K562 (cell line): Measurements from ENCODE around the gene AP1G2. TPM values are rescaled to one million over a fixed set of nuclear protein-coding genes. Genes with fewer than 3 reads are reported as not detected.

Experiments
- ATAC-seq: fragments of 200-7000 bp; cut with Tn5 transposase; 3 replicates; pipeline ENCODE4 v1.9.1; 2020; ENCODE audit warnings: moderate library complexity
- BruUV-seq: library from RNA; stranded (reverse); fragments of 400-500 nt; replicated peaks from 2 replicates; lab custom pipeline; 2021; lab: Mats Ljungman, UMichigan
- CTCF ChIA-PET: fragments of 300-600 bp; formaldehyde crosslinking; extraction: SDS; loops from one replicate; lab custom pipeline; 2021; ENCODE audit warnings: low intra/inter-chr PET ratio; lab: Yijun Ruan, JAX
- POLR2A ChIA-PET: fragments of 300-600, 350-650 bp; sonication (Branson Sonifier 250); formaldehyde crosslinking; extraction: SDS; loops from one replicate; lab custom pipeline; 2021; ENCODE audit warnings: antibody characterized with exemption, inconsistent platforms; lab: Yijun Ruan, JAX
- DNase-seq, 4 experiments: peaks; one replicate each; pipeline versions ENCODE4 v3.0.0 to v3.0.0-alpha.2; 2011 to 2018; ENCODE audit warnings: low spot score in 3 of 4, mixed read lengths in 3 of 4; ENCODE audit errors: extremely low read depth in 1 of 4
- FAIRE-seq: peaks from 2 replicates; lab custom pipeline; 2011; peaks lifted over from hg19 to GRCh38; lab: Jason Lieb, UNC
- H2AFZ ChIP-seq: 2 replicates; pipeline ENCODE4 v1.6.0; 2011; ENCODE audit warnings: low read depth, low read length, control low read depth, inconsistent platforms
- H3K27ac ChIP-seq: fragments of 200-600 bp; 3 replicates; pipeline ENCODE4 v1.8.0; 2011; ENCODE audit warnings: low read depth, mild to moderate bottlenecking, control low read depth, inconsistent platforms, low read length, moderate library complexity, mixed read lengths; ENCODE audit errors: extremely low read depth
- H3K27me3 ChIP-seq, 2 experiments: fragments of 300-600 bp in 1 of 2; 2 replicates in 1 of 2; 3 replicates in 1 of 2; pipeline versions ENCODE4 v1.6.0 to v1.8.0; 2011; ENCODE audit warnings: inconsistent platforms in 2 of 2, low read length in 2 of 2, mild to moderate bottlenecking in 1 of 2, mixed read lengths in 1 of 2, moderate library complexity in 1 of 2; ENCODE audit not compliant: control insufficient read depth in 2 of 2, insufficient read depth in 2 of 2
- H3K36me3 ChIP-seq: fragments of 300-600 bp; 3 replicates; pipeline ENCODE4 v1.8.0; 2011; ENCODE audit warnings: mild to moderate bottlenecking, low read length, inconsistent platforms; ENCODE audit not compliant: control insufficient read depth, insufficient read depth
- H3K4me1 ChIP-seq, 2 experiments: fragments of 200-600 bp in 1 of 2; replicated peaks in 1 of 2; 2 replicates in 1 of 2; 3 replicates in 1 of 2; pipeline versions ENCODE4 v1.5.1 to v1.8.0; 2011; ENCODE audit warnings: inconsistent platforms in 2 of 2, low read length in 2 of 2, mild to moderate bottlenecking in 1 of 2, mixed read lengths in 1 of 2, moderate library complexity in 1 of 2; ENCODE audit not compliant: control insufficient read depth in 2 of 2, insufficient read depth in 2 of 2
- H3K4me2 ChIP-seq: 2 replicates; pipeline ENCODE4 v1.6.1; 2011; ENCODE audit warnings: low read length, control low read depth, inconsistent platforms, mixed read lengths; ENCODE audit not compliant: insufficient read depth
- H3K4me3 ChIP-seq: fragments of 200-600 bp; sonication (generic), shearing (Covaris generic); 2 replicates; pipeline ENCODE4 v1.5.1; 2016; ENCODE audit warnings: control low read depth, inconsistent platforms
- H3K79me2 ChIP-seq: fragments of 200-600 bp; 3 replicates; pipeline ENCODE4 v1.8.0; 2011; ENCODE audit warnings: low read length, inconsistent platforms; ENCODE audit not compliant: control insufficient read depth, insufficient read depth
- H3K9ac ChIP-seq, 2 experiments: 2 replicates each; pipeline versions ENCODE4 v1.6.0 to v1.6.1; 2011; ENCODE audit warnings: low read depth in 2 of 2, low read length in 2 of 2, control low read depth in 1 of 2, inconsistent platforms in 1 of 2, mild to moderate bottlenecking in 1 of 2, mixed read lengths in 1 of 2; ENCODE audit not compliant: insufficient read depth in 1 of 2
- H3K9me1 ChIP-seq: one replicate; pipeline ENCODE4 v1.6.0; 2011; ENCODE audit warnings: inconsistent platforms, mild to moderate bottlenecking, low read length, moderate library complexity; ENCODE audit not compliant: control insufficient read depth, insufficient read depth
- H3K9me3 ChIP-seq: replicated peaks from 2 replicates; pipeline ENCODE4 v1.5.1; 2011; ENCODE audit warnings: low read depth, low read length, inconsistent platforms; ENCODE audit not compliant: control insufficient read depth, insufficient read depth
- H4K20me1 ChIP-seq: replicated peaks from 2 replicates; pipeline ENCODE4 v1.6.1; 2011; ENCODE audit warnings: low read length, inconsistent platforms, mixed read lengths; ENCODE audit not compliant: control insufficient read depth, insufficient read depth
- ATF2 ChIP-seq: sonication (generic); formaldehyde crosslinking; IDR thresholded peaks from 2 replicates; pipeline ENCODE4 v1.8.1; 2022; ENCODE audit warnings: missing genetic modification reagents
- EHMT2 ChIP-seq: fragments of 450-650 bp; IDR thresholded peaks from 2 replicates; pipeline ENCODE4 v1.6.1; 2018; ENCODE audit warnings: antibody characterized with exemption
- HDGF ChIP-seq: fragments of 450-650 bp; IDR thresholded peaks from 2 replicates; pipeline ENCODE4 v1.6.1; 2016
- PCBP1 ChIP-seq: fragments of 200-400 bp; formaldehyde crosslinking; IDR thresholded peaks from 2 replicates; pipeline ENCODE4 v1.6.1; 2018; ENCODE audit warnings: mild to moderate bottlenecking, low read depth, low read length; ENCODE audit not compliant: poor library complexity, severe bottlenecking
- PHF20 ChIP-seq: fragments of 450-650 bp; IDR thresholded peaks from 2 replicates; pipeline ENCODE4 v1.6.1; 2018; ENCODE audit not compliant: partially characterized antibody
- SMARCA4 ChIP-seq: fragments of 450-650 bp; IDR thresholded peaks from 2 replicates; pipeline ENCODE4 v1.6.1; 2016
- SNIP1 ChIP-seq: fragments of 450-650 bp; IDR thresholded peaks from 2 replicates; pipeline ENCODE4 v1.7.1; 2017; ENCODE audit warnings: low read depth, mild to moderate bottlenecking
- SREBF2 ChIP-seq: sonication (generic); formaldehyde crosslinking; IDR thresholded peaks from 2 replicates; pipeline ENCODE4 v1.4.0; 2020; ENCODE audit warnings: mild to moderate bottlenecking, missing genetic modification reagents
- TBP ChIP-seq: optimal IDR thresholded peaks from 2 replicates; pipeline ENCODE3; 2011; ENCODE audit warnings: low read depth, low read length, improper control_type of control experiment
- ZNF217 ChIP-seq: sonication (generic); formaldehyde crosslinking; IDR thresholded peaks from 2 replicates; pipeline ENCODE4 v1.8.0; 2022; ENCODE audit warnings: mild to moderate bottlenecking, missing genetic modification reagents
- ZNF586 ChIP-seq: fragments of 450-650 bp; formaldehyde crosslinking; conservative IDR thresholded peaks from 2 replicates; pipeline ENCODE4 v1.4.0; 2020; ENCODE audit warnings: mild to moderate bottlenecking, moderate library complexity
- ZNF655 ChIP-seq: fragments of 250-450 bp; sonication (Bioruptor Pico); IDR thresholded peaks from 2 replicates; pipeline ENCODE4 v1.5.0; 2021
- WGBS: fragments of 100-300 bp; shearing (Covaris generic); methylation state at CpG from one replicate; pipeline ENCODE4 v1.1.6; 2016; ENCODE audit warnings: low coverage, mixed read lengths; ENCODE audit not compliant: insufficient coverage; ENCODE audit errors: missing lambda C conversion rate; 5-methylcytosine and 5-hydroxymethylcytosine counted together
- in situ Hi-C: fragments of 300-500 bp; cut with MboI; formaldehyde crosslinking; loops from 4 replicates; pipeline ENCODE4 v1.15.0; 2018; ENCODE audit warnings: inconsistent platforms, mixed read lengths
- intact Hi-C: fragments of 100-400 bp; cut with micrococcal nuclease; formaldehyde crosslinking; loops from 2 replicates; pipeline ENCODE4 v1.14.2; 2022
- polyA plus RNA-seq, 8 experiments: library from polyadenylated mRNA; depleted of rRNA in 4 of 8; stranded (reverse) in 5 of 8; unstranded in 3 of 8; fragments of >200 nt; fragmentation: Nextera tagmentation in 2 of 8; fragmentation: Illumina TruSeq in 1 of 8; extraction: Ambion mirVana in 2 of 8; extraction: Trizol in 1 of 8; gene quantifications; 2 replicates each; pipeline versions ENCODE4 v1.2.1 to v1.2.3, GENCODE V29; 2011 to 2014; ENCODE audit warnings: inconsistent platforms in 1 of 8, missing spikeins in 1 of 8
- total RNA-seq, 7 experiments: library from RNA; depleted of rRNA in 6 of 7; stranded (reverse); fragments of >200 nt in 6 of 7; fragmentation: Illumina TruSeq in 2 of 7; extraction: Trizol in 2 of 7; gene quantifications; 2 replicates each; pipeline versions ENCODE4 v1.2.1 to v1.2.3, GENCODE V29; 2011 to 2021; ENCODE audit warnings: low replicate concordance in 1 of 7

Gene AP1G2
- total and polyA plus RNA-seq, 9 of the 15 experiments (the other 6 are each of a cell fraction or from before 2014, with no cell fraction given) = 19.1 to 83.5 (median 33.3) TPM

- no peak for DNase-seq
- H3K79me2 ChIP-seq = no peaks in the 10 kb centered on the region
- FAIRE-seq = no peak
- no peak for TF ChIP-seq EHMT2
- no peak for TF ChIP-seq SNIP1
- TF ChIP-seq PCBP1 = peak; percentile 44
- ChIA-PET POLR2A (interaction anchor here (0.7 kb wide), 1 partner anchor 511 kb away, joined by 3 read pairs; no protein-coding TSS in a partner anchor), CTCF (no interaction called here)
- no peaks in the 10 kb centered on the region for H3K36me3 ChIP-seq
- no peak overlapping the region for H3K9ac ChIP-seq
- H2AFZ ChIP-seq = no peak overlapping the region
- no TSS peak for BruUV-seq
- no peaks in the 10 kb centered on the region for H4K20me1 ChIP-seq
- no peak overlapping the region for H3K4me2 ChIP-seq
- H3K9me3 ChIP-seq = no peaks in the 10 kb centered on the region
- no peak for ATAC-seq
- no peaks in the 10 kb centered on the region for H3K27me3 ChIP-seq
- WGBS = 27% methylated on average over 9 of the region's 24 CpGs
- H3K27ac ChIP-seq = no peak overlapping the region
- intact Hi-C loops = loop anchor here (10.0 kb wide), 1 partner anchor 134 kb away; no protein-coding TSS in a partner anchor
- in situ Hi-C loops = no loop called here
- no peaks in the 10 kb centered on the region for H3K9me1 ChIP-seq
- H3K4me3 ChIP-seq = no peak overlapping the region
- peaks cover 0 to 7% of the 10 kb centered on the region in 2 experiments; a peak in 3 of 5 replicates for H3K4me1 ChIP-seq
Observed at GRCh38 chr14:23580152-23580926, 12.7 kb upstream of the AP1G2 start.

GRCh38 chr14:23579739-23580138 lies 12.1 kb upstream of the AP1G2 start:
- Histone ChIP-seq H3K4me2 (no peak overlapping the region), H3K27me3 (no peaks in the 10 kb centered on the region), H3K9me1 (no peaks in the 10 kb centered on the region), H3K9me3 (no peaks in the 10 kb centered on the region), H3K9ac (no peak overlapping the region), H3K4me3 (no peak overlapping the region), H3K36me3 (no peaks in the 10 kb centered on the region), H3K27ac (no peak overlapping the region), H4K20me1 (no peaks in the 10 kb centered on the region), H3K4me1 (peaks cover 0 to 7% of the 10 kb centered on the region in 2 experiments; a peak in 3 of 5 replicates), H3K79me2 (no peaks in the 10 kb centered on the region), H2AFZ (no peak overlapping the region)
- BruUV-seq = no TSS peak
- ChIA-PET CTCF (no interaction called here), POLR2A (interaction anchor here (0.6 kb wide), 1 partner anchor 18 kb away, joined by 3 read pairs; no protein-coding TSS in a partner anchor)
- no peak for FAIRE-seq
- DNase-seq = no peak
- in situ Hi-C loops (no loop called here), intact Hi-C loops (loop anchor here (10.0 kb wide), 1 partner anchor 135 kb away; no protein-coding TSS in a partner anchor)
- no peak for ATAC-seq
- no peak for TF ChIP-seq ZNF586 (CRISPR knock-in tag)
- no peak for TF ChIP-seq ATF2 (CRISPR knock-in tag)
- no peak for TF ChIP-seq PHF20
- TF ChIP-seq SMARCA4 = no peak
- TF ChIP-seq ZNF655 (CRISPR knock-in tag) = no peak
- no peak for TF ChIP-seq TBP
- TF ChIP-seq SREBF2 = no peak
- TF ChIP-seq ZNF217 = no peak
- TF ChIP-seq HDGF = no peak
